GM18907 (cell line): ENCODE results near the gene TMEM121.
"Not testable (repeated sequence)": the region's sequence is repeated elsewhere in the genome, so short reads cannot be mapped to it uniquely, and the experiment has no call there.

Experiments used
- ATAC-seq: cut with Tn5 transposase; IDR thresholded peaks from one replicate; pipeline ENCODE4 v1.9.1; 2021; ENCODE audit warnings: mild to moderate bottlenecking, moderate library complexity; ENCODE audit not compliant: unreplicated experiment

TMEM121 gene

DNA sequence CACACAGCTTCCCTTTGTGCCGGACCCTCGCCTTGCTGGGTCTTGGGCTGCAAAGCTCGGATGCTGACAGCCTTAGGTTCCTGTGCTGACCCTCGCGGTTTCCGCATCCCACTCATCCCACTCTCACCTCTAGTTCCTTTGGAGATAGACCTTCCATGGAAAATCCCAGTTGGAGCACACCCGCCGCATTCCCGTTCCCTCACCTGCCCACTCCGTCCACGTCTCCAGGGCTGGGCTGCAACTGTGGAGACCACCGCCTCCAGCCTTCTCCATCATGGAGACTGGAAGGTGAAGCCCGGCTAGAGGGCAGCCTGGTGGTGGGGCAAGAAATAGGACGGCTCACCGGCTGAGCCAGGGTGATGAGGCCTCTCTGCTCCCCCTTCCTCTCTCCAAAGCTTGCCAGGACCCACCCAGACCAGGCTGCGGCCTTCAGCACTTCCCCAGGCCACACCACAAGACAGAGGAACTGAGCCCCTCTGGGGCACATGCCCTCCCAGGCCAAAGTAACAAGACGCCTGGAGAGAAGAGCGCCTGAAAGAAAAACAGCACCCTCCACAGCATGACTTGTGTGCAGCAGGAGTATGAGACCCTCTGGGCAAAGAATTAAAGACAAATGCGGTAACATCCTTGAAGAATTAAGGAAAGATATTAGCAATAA lies 15.0 kb downstream of the TMEM121 start:
- no peak for ATAC-seq

DNA sequence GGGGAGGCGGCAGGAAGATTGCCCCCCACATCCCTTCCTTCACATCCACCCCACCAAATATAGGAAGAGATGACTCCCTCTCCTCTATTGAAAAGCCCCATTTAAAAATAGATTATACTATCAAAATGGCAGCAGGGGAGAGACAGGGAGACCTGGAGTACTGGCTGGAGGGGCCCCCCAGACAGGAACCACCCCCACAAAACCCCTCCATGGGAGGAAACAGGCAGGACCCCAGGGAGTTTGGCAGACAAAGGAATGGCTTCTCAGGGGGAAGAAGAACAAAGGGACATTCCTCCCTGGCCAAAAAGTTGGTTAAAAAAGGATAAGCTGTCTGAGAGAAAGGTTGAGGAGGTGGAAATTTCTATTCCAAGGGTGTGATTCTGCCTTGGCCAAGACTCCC lies 19.3 kb downstream of the TMEM121 start:
- not testable (repeated sequence) for ATAC-seq

- not testable (repeated sequence) for ATAC-seq
These were observed 20.0 kb downstream of the TMEM121 start for GRCh38 chr14:105546410-105546809.

DNA sequence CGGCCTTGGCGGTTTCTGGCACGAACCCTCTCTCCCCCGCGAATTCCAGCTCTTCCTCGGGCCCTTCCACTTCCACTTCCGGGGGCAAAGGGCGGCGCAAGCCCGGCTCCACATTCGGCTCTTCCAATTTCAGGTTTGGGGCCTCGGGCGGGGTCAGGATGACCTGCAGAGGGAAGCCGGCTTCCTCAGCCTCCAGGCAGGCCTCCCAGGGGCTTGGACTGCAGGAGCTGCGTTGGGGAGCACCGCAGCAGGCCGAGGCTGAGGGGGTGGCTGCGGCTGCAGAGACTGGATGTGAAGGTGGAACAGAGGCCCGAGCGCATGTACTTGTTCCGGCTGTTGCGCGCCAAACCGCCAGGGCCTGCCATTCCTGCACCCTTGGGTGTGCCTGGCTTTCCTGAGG lies 20.7 kb downstream of the TMEM121 start:
- ATAC-seq = not testable (repeated sequence)

DNA sequence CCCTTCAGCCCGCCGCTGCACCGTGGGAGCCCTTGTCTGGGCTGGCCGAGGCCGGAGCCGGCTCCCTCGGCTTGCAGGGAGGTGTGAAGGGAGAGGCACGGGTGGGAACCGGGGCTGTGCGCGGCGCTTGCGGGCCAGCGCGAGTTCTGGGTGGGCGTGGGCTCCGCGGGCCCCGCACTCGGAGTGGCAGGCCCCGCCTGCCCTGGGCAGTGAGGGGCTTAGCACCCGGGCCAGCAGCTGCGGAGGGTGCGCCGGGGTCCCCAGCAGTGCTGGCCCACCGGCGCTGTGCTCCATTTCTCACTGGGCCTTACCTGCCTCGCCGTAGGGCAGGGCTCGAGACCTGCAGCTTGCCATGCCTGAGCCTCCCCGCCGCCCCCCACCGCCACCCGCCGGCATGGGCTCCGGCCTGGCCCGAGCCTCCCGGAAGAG lies 21.4 kb downstream of the TMEM121 start:
- no peak for ATAC-seq

GRCh38 chr14:105549481-105549880 lies 23.1 kb downstream of the TMEM121 start:
- ATAC-seq = no peak

GRCh38 chr14:105554022-105554421 lies 27.6 kb downstream of the TMEM121 start:
- no peak for ATAC-seq

DNA sequence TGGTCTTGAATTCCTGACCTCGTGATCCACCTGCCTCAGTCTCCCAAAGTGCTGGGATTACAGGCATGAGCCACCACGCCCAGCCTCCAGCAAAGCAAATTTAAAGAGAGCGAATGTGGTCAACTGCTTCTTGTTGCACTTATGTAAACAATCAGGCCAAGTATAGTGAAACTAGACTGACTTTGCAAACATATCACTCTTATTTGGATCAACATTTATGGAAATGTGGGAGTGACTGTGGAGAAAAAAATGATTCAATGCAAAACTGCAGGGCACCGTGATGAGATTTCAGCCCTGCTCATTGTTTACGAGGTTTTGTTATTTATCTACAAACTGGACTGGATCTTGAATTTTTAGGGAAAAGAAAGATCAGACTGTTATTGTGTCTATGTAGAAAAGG lies 28.1 kb downstream of the TMEM121 start:
- no peak for ATAC-seq

- not testable (repeated sequence) for ATAC-seq
These were observed 31.3 kb downstream of the TMEM121 start for GRCh38 chr14:105557671-105558070.

DNA sequence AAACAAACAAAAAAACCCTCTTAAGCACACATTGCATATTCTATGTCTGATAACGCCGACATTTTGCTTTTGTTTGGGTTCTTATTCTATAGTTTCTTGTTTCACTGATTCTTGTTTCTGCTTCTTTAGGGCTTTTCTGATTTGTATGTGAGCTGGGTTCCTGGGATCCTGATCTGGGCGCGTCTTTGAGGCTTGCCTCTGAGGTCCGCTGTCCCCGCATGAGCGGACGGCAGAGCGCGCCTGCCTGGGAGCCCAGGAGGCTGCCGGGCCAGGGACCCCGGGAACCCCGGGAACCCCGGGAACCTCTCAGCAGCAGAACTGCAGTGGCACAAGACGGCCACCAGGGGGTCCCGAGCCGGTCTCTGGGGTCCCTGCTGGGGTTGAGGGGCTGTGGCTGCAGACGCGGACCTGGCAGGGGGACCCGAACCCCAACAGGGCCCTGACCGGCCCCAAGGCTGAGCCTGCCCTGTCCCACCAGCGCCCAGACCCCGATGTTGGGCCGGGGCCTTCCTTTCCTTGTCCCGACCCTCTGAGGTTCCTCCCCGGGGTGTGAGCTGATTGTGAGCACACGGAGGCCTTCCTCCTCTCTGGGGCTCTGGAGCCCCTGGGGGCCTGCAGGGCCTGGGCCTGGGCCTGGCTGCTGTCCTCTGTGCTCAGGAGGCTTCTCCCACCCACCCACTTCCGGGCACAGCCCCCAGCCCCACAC lies 32.2 kb downstream of the TMEM121 start:
- ATAC-seq = peak; percentile 30

DNA sequence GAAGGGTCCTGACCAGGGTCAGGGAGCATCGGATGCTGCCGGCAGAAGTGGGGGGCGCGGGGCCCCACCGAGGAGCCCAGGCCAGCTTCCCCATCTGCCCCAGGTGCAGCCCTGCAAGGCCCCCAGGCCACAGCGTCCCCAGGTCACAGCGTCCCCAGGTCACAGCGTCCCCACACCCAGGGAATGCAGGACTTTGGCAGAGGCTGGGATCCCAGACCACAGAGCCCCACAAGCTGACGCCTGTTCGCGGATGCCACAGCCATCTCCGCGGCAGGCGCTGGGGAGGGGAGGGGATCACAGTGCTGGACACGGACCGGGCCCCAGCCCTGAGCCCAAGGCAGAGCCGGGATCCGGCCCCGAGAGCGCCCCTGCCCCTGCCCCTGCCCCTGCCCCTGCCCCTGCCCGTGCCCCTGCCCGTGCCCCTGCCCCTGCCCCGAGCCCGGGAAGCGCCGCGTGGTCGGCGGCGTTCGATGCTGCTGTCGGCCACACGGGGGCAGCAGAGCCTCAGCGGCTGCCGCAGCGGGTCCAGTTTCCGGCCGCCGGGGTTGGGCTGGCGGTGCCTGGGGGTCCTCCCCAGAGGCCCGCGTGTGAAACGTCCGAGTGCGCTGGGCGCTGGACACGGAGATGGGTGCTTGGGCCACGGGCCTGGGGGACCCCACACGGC lies 33.1 kb downstream of the TMEM121 start:
- peak; percentile 60 for ATAC-seq

DNA sequence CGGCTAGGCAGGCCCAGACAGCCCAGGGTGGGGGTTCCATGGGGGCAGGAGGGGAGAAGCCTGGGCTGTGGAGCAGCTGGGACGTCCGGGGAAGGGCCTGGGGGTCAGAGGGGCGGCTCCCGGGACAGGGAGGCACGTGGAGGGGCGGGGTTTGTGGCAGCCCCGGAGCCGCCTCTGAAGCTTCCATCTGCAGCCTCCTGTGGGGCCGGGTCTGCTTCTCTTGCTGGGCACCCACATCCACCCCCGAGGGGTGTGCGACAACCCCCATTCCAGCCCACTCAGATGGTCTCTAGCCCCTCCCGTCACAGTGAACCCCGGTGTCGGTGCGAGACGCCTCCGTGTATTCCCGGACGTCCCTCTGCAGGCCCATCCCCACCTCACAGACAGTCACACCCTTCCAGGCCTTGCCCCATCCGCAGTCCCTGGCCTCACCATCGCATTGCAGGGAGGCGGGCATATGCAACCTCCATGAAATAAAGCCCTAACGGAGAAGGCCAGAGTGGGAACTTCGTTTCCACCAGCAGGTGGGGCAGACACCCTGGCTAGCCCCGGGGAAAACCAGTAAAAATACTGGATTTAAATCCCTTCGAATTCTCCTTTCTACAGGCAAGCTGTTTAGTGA lies 33.8 kb downstream of the TMEM121 start:
- peak; percentile 69 for ATAC-seq

- not testable (repeated sequence) for ATAC-seq
These were observed 35.0 kb downstream of the TMEM121 start for GRCh38 chr14:105561345-105561744.

GRCh38 chr14:105562713-105563346 lies 36.4 kb downstream of the TMEM121 start:
- no peak for ATAC-seq

DNA sequence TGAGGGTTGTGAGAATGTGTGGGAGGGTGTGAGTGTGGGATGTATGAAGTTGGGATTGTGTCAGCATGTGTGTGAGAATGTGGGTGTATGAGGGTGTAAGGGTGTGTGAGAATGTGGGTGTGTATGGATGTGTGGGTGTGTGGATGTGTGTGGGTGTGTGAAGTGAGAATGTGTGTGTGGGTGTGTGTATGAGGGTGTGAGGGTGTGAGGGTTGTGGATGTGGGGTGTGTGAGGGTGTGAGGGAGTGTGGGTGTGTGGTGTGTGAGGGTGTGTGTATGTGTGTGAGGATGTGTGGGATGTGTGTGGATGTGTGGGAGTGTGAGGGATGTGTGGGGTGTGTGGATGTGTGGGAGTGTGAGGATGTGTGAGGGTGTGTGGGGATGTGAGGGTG lies 37.0 kb downstream of the TMEM121 start:
- ATAC-seq = no peak

DNA sequence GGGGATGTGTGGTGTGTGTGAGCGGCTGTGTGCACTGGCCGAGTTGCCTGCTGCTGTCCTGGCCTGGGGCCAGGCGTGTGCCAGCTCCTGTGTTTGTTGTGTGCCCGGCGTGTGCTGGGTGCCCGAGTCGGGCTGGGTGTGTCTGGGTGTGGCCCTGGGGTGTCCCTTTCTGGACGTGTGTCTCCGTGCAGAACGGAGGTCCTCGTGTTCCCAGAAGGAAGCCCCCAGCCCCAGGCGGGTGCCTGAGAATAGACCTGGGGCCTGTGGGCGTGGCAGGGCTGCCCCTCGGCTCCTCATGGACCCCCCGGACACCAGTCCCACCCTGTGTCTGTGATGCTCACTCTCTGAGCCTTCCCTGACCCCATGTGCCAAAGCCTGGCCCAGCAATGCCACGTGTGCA lies 38.2 kb downstream of the TMEM121 start:
- not testable (repeated sequence) for ATAC-seq

DNA sequence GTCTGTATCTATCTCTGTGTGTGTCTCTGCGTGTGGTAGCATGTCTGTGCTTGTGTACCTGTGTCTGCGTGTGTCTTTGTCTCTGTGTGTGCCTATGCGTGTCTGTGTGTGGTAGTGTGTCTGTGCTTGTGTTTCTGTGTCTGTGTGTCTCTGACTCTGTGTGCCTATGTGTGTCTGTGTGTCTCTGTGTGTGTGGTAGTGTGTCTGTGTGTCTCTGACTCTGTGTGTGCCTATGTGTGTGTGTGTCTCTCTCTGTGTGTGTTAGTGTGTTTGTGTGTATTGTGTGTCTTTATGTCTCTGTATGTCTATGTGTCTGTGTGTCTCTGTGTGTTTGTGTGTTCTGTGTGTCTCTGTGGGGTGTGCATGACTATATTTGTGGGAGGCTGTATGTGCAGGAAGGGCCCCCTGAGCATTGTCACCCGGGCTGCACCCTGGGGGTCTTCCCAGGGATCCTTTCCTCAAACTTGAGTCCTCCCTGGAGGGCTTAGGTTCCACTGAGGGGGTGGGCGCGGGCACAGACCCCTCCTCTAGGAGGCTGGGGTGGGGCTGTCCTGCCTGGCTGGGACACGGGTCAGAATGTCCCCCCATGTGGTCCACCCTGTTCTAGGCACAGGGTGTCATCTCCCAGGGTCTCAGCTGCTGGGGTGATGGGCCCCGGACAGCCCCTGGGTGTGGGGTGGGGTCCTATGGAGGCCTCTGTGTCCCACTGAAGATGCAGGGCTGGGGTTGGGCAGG lies 39.0 kb downstream of the TMEM121 start:
- ATAC-seq = not testable (repeated sequence)

GRCh38 chr14:105566248-105567163 lies 40.1 kb downstream of the TMEM121 start:
- ATAC-seq = peak; percentile 50
